Measurements from ENCODE around the gene TOR1B.

TOR1B gene

DNA sequence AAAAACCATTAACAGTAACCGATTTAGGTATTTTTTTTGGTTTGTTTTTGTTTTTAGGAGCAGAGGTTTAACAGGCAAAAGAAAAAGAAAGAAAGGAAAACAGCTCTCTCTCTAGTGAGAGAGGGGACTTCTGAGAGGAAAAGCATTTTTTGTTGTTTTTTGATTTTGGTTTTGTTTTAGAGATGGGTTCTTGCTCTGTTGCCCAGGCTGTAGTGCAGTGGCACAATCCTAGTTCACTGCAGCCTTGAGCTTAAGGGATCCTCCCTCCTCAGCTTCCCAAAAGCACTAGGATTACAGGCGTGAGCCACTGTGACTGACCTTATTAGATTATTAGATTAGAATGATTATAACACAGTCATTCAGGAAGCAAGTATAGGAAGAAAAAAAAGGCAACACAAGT is 42.4 kb downstream of the TOR1B start:
- DNase-seq (ENCODE audit: low read depth): no peak

- DNase-seq (ENCODE audit: low read depth): no peak
These were observed 45.9 kb downstream of the TOR1B start for GRCh38 chr9:129848712-129849441.

DNA sequence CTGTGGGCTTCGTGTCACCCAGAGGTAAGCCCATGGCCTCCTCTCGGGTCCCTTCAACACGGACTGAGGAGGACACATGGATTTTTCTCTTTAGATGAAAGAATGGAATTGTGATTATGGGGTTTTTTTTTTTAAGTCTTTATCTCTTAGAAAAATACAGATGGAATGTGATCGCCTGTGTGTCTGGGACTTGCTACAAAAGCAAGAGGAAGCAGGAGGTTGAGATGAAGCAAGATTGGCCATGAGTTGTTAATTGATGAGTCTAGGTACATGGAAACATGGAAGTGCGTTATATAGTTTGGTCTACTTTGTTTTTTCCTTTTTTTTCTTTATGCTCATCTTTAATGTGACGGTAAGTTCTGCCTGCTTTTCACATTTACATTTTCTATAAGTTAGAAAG is 46.9 kb downstream of the TOR1B start:
- DNase-seq (ENCODE audit: low read depth): no peak

GRCh38 chr9:129850821-129851550 is 48.0 kb downstream of the TOR1B start:
- no peak for DNase-seq (ENCODE audit: low read depth)

DNA sequence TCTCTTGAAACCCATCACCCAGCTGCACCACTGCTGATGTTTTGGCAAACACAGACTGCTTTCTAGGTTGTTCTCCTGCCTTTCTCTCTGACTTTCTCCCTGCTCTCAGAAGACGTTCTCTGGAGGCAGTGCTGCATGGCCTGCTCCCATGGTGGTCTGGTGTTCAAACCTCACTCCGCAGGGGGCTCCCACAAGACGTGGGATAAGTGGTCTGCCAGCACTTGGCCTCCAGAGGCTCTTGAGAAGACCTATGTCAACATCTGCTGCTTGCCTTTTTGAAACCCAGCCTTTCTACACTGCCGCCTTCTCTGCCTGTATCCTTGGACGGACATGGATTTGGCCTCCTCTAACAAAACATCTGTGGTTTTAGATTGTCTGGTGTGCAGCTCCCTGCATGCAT is 48.8 kb downstream of the TOR1B start:
- DNase-seq (ENCODE audit: low read depth): no peak

DNA sequence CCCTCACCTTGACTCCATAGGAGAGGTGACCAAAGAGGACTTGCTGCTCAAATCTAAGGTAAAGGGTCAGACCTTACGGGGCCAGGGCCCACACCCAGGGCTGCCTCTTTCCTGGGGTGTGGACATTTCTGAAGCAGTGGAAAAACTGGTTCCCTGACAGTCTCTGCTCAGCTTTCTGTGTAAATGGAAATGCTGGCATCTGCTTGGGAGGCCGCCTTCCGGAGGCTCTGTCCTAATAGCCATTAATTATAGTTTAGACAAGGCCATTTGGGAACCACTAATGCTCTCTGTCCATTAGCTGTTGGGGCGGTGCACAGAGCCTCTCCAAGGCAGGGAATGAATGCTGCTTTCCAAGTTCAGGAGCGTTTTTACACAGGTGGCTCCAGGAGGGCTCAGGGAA is 49.6 kb downstream of the TOR1B start:
- DNase-seq (ENCODE audit: low read depth): no peak

GRCh38 chr9:129853614-129854013 is 50.6 kb downstream of the TOR1B start:
- DNase-seq (ENCODE audit: low read depth): no peak

DNA sequence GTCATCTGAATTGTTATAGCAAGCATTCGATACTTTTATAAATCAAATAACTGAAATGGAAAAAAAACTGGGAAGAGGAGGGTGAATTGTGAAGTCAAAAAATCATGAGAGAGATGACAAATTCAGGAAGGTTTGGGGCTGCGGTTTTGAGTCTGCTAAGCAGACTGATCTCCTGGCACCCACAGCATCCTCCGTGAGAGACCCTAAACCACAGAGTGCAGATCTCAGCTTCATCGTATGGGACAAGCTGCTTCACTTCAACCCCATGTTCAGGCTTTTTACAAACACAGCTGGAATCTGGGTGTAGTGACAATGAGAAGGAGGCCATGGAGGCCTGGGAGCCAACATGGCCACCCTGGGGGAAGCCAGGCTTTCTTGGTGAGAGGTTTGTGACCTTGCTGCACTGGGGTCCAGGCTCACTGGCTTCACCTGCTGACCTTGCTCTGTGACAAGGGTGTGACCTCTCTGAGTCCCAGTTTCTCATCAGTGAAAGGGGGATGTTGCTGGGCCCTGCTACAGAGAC is 51.7 kb downstream of the TOR1B start:
- DNase-seq (ENCODE audit: low read depth): no peak

DNA sequence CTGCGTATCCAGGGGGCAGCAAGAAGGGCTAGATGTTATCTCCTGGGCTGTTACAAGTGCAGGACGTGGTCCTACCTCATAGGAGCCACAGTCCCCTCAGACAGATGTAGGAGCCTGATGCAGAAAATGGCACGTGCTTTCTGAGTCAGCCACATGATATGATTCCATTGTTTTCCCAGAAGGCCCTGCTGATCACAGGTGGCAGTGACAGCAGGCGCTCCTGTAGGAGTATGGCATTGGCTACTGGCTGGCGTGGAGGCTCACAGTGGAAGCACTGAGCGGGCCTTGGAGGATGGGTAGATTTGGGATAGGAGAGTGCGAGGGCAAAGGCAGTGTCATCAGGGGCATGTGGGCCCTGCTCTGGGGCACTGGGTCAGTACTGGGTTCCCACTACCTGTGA is 54.2 kb downstream of the TOR1B start:
- no peak for DNase-seq (ENCODE audit: low read depth)

DNA sequence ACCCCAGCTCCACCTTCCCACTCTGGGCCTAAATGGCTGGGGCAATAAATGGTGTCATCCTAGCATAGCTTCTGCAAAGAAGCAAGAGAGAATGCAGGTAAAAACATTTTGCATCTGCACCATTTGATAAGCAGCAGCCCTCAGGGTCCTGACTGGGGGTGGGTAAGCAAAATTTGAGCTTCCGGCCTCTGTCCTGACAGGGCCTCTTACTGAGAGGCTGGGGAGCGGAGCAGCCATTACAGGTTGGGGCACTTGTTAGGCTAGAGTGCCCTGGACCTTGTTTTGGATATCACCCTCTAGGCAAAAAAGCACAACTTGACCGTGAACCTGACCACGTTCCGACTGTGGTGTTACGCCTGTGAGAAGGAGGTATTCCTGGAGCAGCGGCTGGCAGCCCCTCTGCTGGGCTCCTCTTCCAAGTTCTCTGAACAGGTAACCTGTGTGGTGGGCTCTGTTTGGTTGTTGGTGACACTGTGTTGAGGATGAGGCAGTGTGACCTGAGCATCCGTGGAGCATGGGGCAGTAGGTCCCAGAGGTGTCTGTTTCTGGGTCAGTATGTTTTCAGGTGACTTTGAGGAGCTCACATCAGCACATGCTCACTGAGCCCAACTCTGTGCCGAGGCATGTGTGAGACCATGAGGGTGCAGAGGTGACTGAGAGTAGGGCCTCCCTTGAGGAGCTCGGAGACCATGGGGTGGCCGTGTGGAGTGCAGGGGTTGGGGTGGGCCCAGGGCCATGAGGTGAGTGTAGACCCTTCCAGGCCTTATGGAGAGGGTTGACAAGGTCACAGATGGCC is 55.4 kb downstream of the TOR1B start:
- DNase-seq (ENCODE audit: low read depth): no peak

All from CMK (cell line).